ENCODE measurements around the gene EIF4E1B.

GRCh38 chr5:176664479-176664878 is 34.0 kb downstream of the EIF4E1B start:
- TF ChIP-seq POLR2A (IDR thresholded peaks at IDR 0.05): no peak
- no peak for TF ChIP-seq EP300 (IDR thresholded peaks at IDR 0.05)
- TF ChIP-seq, protein P1, sequence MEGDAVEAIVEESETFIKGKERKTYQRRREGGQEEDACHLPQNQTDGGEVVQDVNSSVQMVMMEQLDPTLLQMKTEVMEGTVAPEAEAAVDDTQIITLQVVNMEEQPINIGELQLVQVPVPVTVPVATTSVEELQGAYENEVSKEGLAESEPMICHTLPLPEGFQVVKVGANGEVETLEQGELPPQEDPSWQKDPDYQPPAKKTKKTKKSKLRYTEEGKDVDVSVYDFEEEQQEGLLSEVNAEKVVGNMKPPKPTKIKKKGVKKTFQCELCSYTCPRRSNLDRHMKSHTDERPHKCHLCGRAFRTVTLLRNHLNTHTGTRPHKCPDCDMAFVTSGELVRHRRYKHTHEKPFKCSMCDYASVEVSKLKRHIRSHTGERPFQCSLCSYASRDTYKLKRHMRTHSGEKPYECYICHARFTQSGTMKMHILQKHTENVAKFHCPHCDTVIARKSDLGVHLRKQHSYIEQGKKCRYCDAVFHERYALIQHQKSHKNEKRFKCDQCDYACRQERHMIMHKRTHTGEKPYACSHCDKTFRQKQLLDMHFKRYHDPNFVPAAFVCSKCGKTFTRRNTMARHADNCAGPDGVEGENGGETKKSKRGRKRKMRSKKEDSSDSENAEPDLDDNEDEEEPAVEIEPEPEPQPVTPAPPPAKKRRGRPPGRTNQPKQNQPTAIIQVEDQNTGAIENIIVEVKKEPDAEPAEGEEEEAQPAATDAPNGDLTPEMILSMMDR (IDR thresholded peaks at IDR 0.05): no peak
